Raji (cell line): ENCODE data around the gene COX7B2.

Experiments used
- POLR2A ChIP-seq: IDR thresholded peaks from 2 replicates; pipeline ENCODE4 v1.6.1; 2011; ENCODE audit warnings: low read depth, low read length, control low read depth; ENCODE audit not compliant: insufficient read depth

Gene COX7B2

DNA sequence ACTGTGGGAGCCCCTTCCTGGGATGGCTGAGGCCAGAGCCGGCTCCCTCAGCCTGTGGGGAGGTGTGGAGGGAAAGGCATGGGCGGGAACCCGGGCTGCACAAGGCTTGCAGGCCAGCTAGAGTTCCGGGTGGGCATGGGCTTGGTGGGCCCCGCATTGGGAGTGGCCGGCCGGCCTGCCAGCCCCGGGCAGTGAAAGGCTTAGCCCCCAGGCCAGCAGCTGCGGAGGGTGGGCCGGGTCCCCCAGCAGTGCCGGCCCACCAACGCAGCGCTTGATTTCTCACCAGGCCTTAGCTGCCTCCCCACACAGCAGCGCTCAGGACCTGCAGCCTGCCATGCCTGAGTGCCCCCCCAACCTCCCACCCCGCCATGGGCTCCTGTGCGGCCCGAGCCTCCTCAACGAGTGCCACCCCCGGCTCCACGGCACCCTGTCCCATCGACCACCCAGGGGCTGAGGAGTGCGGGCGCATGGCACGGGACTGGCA lies 78.0 kb downstream of the COX7B2 start:
- TF ChIP-seq POLR2A, result no peak

DNA sequence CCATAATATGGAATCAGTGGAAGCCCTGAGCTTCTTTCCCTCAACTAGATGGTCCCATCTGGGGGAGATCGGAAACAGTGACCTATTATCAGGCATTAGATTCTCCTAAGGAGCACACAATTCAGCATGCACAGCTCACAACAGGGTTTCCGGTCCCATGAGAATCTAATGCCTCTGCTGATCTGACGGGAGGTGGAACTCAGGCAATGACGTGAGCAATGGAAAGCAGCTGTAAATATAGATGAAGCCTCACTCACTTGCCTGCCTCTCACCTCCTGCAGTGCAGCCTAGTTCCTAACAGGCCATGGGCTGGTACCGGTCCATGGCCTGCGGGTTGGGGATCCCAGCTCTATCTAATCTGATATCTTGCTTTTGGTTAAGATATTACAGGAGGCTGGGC lies 88.9 kb downstream of the COX7B2 start:
- TF ChIP-seq POLR2A, result no peak

DNA sequence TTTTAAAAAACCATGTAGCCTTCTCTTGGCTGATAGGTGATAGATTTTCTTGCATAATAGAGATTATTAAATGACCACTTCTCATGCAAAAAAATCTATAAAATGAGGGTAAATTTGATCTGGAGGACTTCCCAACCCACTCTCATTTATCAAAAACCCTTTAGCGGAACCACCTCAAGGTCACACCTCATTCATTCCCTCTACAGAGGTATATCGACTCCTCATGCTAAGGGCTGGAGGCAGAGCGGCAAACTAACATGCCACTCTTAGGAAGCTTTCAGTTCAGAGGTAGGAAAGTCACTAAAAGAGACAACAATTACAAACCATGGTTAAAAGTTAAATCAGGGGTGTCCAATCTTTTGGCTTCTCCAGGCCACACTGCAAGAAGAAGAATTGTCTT lies 90.0 kb downstream of the COX7B2 start:
- no peak for TF ChIP-seq POLR2A

DNA sequence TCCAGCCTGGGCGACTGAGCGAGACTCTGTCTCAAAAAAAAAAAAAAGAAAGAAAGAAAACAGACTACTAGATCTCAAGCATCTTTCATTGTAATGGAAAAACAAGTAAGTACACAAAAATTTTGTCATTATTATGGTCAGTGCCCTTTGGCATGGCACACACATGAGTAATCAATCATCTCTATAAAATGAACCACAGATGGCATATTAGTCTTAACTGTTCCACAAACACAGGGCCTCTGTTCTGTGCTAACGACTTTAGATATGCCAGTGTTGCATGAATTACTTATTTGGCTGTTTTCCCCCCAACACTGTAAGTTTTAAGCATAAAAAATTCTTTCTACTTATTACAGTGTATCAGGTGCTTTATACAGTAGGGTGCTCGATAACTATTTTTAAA lies 90.4 kb downstream of the COX7B2 start:
- TF ChIP-seq POLR2A, result no peak

DNA sequence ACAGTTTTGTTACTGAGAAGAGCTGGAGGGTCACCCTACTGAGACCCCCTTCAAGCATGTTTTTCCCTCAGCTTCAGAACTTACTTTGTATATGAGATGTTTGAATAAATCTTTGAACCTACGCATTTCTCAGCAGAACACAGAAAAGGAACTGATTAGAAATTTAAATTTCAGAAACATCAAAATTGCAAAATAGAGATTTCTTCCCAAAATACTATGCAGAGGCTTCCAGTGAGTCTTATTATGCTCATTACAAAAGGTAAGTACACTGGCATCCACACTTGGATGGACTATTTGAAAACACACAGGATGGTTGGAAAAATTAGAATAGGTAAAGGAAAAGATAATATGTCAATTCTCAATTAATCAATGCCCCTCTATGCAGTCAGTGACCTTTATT lies 91.2 kb downstream of the COX7B2 start:
- no peak for TF ChIP-seq POLR2A

DNA sequence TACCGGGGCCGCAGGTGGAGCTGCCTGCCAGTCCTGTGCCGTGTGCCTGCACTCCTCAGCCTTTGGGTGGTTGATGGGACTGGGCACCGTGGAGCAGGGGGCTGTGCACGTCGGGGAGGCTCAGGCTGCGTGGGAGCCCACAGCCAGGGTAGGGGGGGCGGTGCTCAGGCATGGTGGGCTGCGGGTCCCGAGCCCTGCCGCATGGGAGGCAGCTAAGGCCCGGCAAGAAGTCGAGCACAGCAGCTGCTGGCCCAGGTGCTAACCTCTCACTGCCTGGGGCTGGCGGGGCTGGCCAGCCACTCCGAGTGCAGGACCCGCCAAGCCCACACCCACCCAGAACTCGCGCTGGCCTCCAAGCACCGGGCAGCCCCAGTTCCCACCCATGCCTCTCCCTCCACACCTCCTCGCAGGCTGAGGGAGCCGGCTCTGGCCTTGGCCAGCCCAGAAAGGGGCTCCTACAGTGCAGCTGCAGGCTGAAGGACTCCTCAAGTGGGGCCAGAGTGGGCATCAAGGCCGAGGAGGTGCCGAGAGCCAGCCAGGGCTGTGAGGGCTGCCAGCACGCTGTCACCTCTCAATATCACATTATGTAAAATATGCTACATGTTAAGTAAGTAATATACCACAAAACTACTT lies 104.1 kb downstream of the COX7B2 start:
- TF ChIP-seq POLR2A, result no peak

DNA sequence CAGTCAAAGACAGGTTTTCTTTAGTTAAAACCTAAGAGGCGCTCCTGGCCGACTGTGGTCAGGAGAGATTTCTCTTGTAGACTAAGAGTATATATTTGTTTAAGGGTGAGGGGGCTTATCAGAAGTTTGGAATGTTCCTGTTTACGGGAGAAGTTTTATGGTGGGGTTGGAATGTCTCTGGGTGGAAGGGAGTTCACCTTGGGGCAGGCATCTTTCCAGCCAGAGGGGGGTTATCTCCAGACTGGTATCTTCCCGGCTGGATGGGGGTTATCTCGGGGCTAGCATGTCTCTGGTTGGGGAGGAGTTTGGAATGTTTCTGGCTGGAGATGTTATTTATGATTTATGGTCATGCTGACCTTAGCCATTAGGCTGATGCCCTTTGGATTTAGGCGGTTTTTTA lies 116.0 kb downstream of the COX7B2 start:
- no peak for TF ChIP-seq POLR2A

DNA sequence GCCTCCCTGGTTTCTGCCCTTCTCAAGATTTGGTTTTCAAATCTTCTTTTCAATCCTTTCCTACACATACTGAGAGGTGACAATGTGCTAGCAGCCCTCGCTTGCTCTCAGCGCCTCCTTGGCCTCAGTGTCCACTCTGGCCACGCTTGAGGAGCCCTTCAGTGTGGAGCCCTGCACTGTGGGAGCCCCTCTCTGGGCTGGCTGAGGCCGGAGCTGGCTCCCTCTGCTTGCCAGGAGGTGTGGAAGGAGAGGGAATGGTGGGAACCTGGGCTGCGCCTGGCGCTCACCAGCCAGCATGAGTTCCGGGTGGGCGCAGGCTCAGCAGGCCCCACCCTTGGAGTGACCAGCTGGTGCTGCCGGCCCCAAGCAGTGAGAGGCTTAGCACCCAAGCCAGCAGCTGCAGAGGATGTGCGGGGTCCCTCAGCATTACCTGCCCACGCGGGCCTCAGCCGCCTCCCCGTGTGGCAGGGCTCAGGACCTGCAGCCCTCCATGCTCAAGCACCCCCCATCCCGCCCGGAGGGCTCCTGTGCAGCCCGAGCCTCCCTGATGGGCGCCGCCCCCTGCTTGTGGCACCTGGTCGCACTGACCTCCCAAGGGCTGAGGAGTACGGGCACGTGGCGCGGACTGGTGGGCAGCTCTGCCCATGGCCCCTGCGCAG lies 127.5 kb downstream of the COX7B2 start:
- no peak for TF ChIP-seq POLR2A

DNA sequence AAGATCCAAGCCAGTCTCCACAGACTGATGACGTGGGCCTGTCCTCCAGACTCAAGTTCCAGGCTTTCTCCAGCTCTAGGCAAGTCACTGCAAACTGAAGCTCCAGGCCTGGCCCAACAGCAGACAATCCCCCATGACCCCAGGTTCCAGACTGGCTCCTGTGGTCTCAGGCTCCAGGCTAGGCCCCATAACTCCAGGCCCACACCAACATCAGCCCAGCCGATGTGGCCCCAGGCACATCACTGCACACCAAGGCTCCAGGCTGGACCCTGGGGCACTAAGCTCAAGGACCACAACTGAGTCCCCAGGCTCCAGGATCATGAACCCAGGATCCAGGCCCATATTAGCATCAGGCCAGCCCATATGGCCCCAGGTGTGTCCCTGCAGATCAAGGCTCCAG lies 143.6 kb downstream of the COX7B2 start:
- no peak for TF ChIP-seq POLR2A

DNA sequence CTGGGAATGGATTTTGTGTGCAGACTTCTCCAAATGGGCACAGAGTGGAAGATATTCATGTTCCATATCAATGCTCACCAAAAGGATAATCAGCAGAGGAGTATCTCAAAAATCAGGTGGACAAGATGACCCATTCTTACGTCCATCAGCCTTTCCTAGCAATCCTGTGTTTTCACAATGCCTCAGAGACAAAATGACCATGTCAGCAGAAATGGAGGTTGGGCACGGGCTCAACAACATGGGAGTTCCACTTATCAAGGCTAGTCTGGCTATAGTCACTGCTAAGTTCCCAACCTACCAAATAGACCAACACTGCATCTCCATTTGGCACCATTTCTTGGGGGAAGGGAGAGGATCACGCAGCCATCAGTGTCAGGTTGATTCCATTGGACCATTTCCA lies 179.0 kb downstream of the COX7B2 start:
- no peak for TF ChIP-seq POLR2A

DNA sequence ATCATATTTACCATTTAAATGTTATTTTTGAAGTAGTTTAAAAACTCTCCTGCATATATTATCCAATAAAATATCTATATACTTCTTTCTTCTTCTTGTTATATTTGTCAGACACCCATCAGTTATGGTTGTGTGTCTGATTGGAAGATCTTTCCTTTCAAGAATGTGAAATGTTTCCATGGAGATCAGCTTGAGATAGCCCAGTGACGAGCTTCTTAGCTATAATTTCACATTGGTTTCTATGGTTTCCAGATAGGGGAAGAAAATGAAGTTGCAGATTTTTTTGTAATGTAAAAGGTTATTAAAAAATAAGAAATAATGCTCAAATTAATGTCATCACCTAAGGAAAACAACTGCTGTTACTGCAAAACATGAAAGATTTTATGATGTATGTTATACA lies 189.0 kb downstream of the COX7B2 start:
- no peak for TF ChIP-seq POLR2A

DNA sequence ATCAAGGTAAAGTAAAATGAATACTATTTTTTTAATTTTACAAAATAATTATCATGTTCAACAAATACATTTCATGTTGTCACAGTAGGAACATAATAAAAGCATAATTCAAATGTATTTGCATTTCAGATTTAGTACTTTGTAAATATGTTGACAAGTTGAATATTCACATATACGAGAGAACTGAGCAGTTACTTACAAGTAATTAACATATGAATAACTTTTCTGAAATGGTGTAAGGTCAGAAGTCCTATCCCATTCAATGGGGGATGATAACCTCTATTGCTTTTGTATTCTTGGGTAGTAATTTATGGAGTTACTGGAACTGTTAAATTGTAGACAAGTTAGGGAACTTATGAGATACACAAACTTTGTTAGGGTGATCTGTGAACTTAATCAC lies 191.1 kb downstream of the COX7B2 start:
- TF ChIP-seq POLR2A, result no peak

DNA sequence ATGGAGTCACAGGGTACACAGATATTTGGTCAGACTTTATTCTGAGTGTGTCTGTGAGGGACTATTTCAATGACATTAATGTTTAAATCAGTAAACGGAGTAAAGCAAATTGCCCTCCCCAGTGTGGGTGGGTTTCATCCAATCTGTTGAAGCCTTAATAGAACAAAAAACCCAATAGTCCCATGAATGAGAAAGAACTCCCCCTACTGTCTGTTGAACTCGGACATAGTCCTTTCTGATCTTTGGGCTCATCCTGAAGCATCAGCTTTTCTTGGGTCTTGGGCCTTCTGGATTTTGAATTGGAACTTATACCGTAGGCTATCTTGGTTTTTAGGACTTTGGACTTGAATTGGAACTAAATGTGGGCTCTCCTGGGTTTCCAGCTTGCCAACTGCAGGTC lies 193.6 kb downstream of the COX7B2 start:
- no peak for TF ChIP-seq POLR2A

DNA sequence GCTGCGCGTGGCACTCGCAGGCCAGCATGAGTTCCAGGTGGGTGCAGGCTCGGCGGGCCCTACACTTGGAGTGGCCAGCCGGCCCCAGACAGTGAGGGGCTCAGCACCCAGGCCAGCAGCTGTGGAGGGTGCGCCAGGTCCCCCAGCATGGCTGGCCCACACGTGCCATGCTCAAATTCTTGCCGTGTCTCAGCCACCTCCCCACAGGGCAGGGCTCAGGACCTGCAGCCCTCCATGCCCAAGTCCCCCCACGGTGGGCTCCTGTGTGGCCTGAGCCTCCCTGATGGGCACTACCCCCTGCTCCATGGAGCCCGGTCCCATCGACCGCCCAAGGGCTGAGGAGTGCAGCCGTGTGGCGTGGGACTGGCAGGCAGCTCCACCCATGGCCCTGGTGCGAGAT lies 210.2 kb downstream of the COX7B2 start:
- TF ChIP-seq POLR2A, result no peak
